Stimulated activated CD8-positive, alpha-beta memory T cell treated with anti-CD3 and anti-CD28 coated beads, Interleukin-2, amount 100 ng/mL, for 48 hours (primary cell): Measurements from ENCODE around the gene PMEL.

Experiments used
- DNase-seq, 2 donors: peaks; one replicate each; pipeline ENCODE4 v3.0.0-alpha.2; 2020; ENCODE audit warnings: low read depth in 2 of 2

PMEL gene

GRCh38 chr12:55942055-55942454 is 23.8 kb downstream of the PMEL start:
- DNase-seq = no peak

- peak; percentile 65 to 71 for DNase-seq
These were observed 25.6 kb downstream of the PMEL start for GRCh38 chr12:55940065-55940732.

DNA sequence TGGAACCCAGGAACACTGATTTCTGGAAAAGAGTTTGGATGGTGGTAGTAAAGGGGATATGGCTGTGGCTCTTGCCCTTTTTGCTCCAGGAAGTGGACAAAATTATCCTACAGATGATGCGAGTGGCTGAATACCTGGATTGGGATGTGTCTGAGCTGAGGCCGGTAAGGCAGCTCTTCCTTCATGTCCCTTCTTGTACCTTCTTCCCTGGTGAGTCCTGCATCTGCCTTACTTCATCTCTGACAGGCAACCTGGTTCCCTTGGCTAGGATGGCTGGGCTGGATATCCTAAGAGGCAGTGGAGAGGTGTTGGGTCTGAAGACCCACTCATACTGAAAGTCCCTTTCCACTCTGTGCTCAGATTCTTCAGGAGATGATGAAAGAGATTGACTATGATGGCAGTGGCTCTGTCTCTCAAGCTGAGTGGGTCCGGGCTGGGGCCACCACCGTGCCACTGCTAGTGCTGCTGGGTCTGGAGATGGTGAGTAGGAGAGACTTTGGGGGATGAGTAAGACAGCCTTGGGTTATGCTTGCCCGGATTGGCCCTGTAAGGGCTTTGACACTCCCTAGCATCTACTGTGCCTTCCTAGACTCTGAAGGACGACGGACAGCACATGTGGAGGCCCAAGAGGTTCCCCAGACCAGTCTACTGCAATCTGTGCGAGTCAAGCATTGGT is 26.9 kb downstream of the PMEL start:
- DNase-seq = no peak

DNA sequence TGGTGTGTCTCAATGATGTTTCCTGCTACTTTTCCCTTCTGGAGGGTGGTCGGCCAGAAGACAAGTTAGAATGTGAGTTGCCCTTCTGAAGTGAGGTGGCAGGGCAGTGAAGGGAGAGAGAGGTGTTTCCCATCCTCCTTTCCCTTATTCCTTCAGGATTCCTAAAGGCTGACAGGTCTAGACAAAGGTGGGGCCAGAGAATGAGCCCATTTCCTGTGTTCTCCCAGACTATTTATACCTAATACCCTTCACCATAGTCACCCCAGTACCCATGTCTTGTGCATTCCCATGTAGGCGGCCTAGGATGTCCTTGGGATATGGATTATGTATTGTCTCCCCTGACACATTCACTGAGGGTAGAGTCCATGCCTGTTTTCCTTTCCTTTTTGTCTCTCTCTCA is 27.9 kb downstream of the PMEL start:
- DNase-seq = no peak

GRCh38 chr12:55935738-55936151 is 30.1 kb downstream of the PMEL start:
- no peak for DNase-seq

DNA sequence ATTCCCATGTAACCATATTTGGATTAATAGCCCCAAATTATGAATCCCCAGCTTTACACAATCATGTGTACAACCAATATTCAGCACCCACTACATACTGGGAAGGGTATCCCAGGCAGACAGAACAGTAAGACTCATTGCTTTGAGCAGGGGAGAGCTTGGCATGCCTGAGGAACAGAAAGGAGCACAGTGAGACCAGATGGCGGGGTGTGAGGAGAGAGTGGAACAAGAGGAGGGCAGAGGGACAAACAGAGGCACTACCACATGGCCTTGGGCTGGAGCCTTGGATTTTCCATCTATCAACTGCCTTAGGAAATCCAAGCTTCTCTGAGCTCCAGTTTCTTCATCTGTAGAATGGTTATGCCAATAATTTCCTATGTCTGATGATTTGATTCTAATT is 31.1 kb downstream of the PMEL start:
- DNase-seq = no peak

DNA sequence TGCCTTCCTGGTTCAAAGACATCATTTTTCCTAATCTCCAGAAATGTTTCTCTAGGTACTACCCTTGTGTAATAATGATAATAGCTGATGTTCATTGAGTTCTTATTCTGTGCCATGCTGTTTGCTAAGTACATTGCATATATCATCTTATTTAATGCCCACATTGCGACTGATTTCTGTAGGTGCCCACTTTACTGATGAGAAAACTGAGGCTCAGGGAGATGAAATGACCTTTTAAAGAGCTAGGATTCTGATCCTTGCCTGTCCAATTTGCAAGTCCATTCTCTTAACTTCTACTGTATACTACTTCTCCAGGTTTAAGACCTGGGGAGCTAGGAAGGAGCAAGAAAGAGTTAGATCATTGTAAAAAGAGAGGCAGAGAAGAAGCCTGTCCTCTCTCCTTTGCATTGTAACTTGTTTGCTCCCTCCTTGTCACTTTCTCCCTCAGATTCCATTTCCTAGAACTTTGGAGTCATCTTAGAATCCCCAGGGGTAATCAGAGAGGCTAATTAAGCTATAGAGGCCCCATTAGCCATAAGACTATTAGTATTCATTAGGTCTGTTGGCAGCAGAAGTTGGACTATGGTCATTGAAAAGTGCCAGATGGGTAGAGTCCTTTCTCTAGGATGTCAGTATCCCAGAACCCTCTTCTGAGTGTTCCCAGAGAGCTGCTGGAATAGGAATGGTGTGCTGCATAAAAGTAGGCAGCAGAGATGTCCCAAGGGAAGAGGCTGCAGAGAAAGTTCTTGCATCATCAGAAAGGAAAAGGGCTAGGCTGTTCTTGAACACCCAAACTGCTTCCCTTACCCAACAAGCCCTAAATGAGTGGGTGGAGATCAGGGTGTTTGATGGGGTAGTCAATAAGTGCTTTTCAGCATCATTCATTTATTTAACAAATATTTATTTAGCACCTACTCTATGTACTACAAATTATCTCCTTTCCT is 31.8 kb downstream of the PMEL start:
- DNase-seq = no peak

- no peak for DNase-seq
These were observed 32.6 kb downstream of the PMEL start for GRCh38 chr12:55933169-55933798.

DNA sequence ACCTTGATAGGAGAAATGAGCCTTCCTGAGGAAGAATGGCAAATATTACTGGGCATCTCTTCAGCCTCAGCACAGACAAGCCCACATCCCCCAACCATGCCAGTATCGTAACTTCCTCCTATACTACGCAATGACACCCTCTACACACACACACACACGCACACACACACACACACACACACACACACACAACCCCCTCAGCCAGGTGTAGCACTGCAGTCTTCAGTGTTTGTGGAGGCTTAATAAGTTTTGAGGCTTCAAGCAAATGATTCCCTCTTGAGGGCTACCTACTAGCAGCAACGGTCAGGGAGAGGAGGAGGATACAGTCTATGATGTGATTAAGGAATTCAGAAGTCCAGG is 33.3 kb downstream of the PMEL start:
- DNase-seq = no peak

DNA sequence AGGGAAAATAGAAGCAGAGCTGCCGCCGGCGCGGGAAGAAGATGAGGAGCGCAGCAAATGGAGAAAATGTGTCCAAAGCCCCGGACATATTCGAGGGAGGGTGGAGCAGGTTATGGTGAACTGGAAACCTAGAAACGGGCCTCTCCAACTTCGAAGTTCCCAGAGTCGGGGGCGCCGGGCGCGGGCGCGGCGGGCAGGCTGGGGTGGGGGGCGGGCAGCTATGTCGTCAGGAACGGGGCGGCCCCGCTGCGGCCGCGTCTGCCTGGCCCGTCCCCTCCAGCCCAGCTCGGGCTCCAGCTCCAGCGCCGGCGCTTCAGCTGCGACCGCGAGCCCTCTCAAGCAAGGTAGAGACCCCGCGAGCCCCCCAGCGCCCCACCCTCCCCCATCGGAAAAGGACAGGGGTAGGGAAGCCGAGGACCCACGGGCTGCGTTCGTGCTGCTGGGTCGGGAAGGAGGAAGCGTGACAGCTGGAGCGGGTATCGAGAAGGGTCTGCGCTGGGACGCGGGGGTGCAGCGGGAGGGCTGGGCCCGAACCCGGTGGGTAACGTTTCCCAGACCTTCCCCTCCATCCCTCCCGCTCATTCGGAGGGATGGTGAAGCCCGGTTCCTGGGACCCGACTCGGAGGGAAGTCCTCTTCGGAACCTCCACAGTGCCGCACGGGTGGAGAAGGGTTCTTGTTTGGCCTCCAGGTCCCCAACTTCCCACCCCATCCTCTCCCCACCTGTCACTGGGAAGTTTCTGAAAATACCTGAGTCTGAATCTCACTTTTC is 33.9 kb downstream of the PMEL start:
- DNase-seq = no peak

- no peak for DNase-seq
These were observed 34.5 kb downstream of the PMEL start for GRCh38 chr12:55931317-55931779.

- peak; percentile 70 to 71 for DNase-seq
These were observed 35.0 kb downstream of the PMEL start, which contains the start of gene DGKA for GRCh38 chr12:55930771-55931316. Gene DGKA, plus strand, starts transcription at chr12:55931162. Its CDS starts 5,342 bp downstream, at chr12:55936504.

GRCh38 chr12:55929306-55929791 is 36.5 kb downstream of the PMEL start:
- peak; percentile 66 to 71 for DNase-seq

GRCh38 chr12:55927588-55928502 is 38.0 kb downstream of the PMEL start, which contains the start of gene PYM1:
Gene PYM1, minus strand, starts transcription at chr12:55927894. Its CDS starts 133 bp downstream, at chr12:55927761.
- peak; percentile 51 to 58 for DNase-seq

- peak; percentile 89 to 93 for DNase-seq
These were observed 38.9 kb downstream of the PMEL start for GRCh38 chr12:55926738-55927587.

DNA sequence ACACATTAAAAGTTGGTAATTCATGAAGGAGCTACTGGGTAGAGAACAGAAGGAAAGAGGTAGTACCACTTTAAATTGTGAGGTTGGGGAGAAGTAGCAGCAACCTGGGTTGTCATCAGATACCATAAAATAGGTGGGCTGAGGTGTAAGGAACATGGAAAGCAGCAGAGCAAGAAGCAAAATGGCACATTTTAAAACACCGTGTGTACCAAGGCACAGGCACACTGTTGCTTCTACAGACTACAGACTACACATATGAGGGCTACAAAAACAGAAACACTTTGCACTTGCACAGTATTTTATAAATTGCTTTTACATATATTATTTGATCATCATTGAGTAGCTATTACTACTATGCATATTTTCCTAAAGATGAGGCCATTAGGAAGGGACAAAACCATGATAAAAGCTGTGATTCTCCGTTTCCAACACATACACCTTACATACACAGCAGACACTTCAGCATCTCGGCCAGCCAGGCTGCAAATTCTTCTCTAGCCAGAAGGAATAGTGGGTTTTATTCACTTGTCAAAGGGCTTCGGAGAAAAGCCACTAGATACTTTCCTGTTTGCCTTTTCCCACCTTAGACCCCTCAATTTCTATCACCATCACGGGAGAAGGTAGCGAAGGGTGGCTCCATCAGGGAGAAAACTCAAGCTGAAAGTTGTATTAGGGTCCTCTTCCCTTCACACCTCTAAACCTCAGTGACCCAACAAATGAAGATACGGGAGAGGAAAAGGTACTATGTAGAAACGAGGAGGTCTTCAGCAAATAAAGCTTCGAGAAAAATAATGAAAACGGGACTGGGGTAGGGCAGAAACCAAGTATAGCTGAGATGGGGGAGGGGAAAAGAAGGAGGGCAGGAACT is 39.7 kb downstream of the PMEL start:
- no peak for DNase-seq

- DNase-seq = no peak
These were observed 40.5 kb downstream of the PMEL start for GRCh38 chr12:55925371-55925770.
